Vagina (tissue), 2 donors: ENCODE measurements around the gene PCAT7. TPM values are rescaled to one million over a fixed set of nuclear protein-coding genes. Genes with fewer than 3 reads are reported as not detected.

Experiments used
- DNase-seq, 2 donors: peaks; one replicate each; pipeline ENCODE4 v3.0.0-alpha.2; 2017; ENCODE audit errors: extremely low spot score in 2 of 2
- H3K27ac ChIP-seq: fragments of 200-600 bp; sonication (generic); one replicate; pipeline ENCODE4 v1.5.1; 2019
- H3K27me3 ChIP-seq: fragments of 200-600 bp; sonication (generic); one replicate; pipeline ENCODE4 v1.5.1; 2019
- H3K36me3 ChIP-seq, 2 donors: fragments of 200-600 bp; sonication (generic); one replicate each; pipeline ENCODE4 v1.5.1; 2017 to 2019
- H3K4me1 ChIP-seq: fragments of 200-600 bp; sonication (generic); one replicate; pipeline ENCODE4 v1.5.1; 2019
- H3K4me3 ChIP-seq, 2 donors: fragments of 200-600 bp; sonication (generic); 1 replicate in 1 of 2; 2 replicates in 1 of 2; pipeline ENCODE4 v1.5.1; 2016 to 2019
- H3K9me3 ChIP-seq: fragments of 200-600 bp; sonication (generic); one replicate; pipeline ENCODE4 v1.5.1; 2019
- POLR2A ChIP-seq, 2 donors: fragments of 450-650 bp; IDR thresholded peaks; one replicate each; pipeline ENCODE4 v1.6.1; 2017; ENCODE audit warnings: antibody characterized with exemption in 2 of 2, mild to moderate bottlenecking in 2 of 2, moderate library complexity in 2 of 2
- POLR2AphosphoS5 ChIP-seq, 2 donors: sonication (generic); formaldehyde crosslinking; IDR thresholded peaks; one replicate each; pipeline ENCODE4 v1.9.0; 2017; ENCODE audit warnings: antibody characterized with exemption in 2 of 2, mild to moderate bottlenecking in 2 of 2, low read depth in 1 of 2; ENCODE audit not compliant: insufficient read depth in 1 of 2
- intact Hi-C: fragments of 100-400 bp; cut with DNase I; formaldehyde crosslinking; loops from one replicate; pipeline ENCODE4 v1.15.1; 2023
- total RNA-seq: library from RNA; depleted of rRNA; stranded (reverse); fragments of >200 nt; gene quantifications from one replicate; pipeline ENCODE4 v1.2.3, GENCODE V29; 2016
- TF ChIP-seq, protein P1 (sequence below), 3 experiments: fragments of 450-650 bp in 2 of 3; fragments of 200-600 bp in 1 of 3; sonication (generic) in 1 of 3; IDR thresholded peaks; one replicate each; pipeline ENCODE4 v1.5.1; 2017 to 2019; ENCODE audit warnings: antibody characterized with exemption in 3 of 3, mild to moderate bottlenecking in 2 of 3, moderate library complexity in 2 of 3

The PCAT7 gene
- total RNA-seq, 1 donor from 2014 or later = not detected

DNA sequence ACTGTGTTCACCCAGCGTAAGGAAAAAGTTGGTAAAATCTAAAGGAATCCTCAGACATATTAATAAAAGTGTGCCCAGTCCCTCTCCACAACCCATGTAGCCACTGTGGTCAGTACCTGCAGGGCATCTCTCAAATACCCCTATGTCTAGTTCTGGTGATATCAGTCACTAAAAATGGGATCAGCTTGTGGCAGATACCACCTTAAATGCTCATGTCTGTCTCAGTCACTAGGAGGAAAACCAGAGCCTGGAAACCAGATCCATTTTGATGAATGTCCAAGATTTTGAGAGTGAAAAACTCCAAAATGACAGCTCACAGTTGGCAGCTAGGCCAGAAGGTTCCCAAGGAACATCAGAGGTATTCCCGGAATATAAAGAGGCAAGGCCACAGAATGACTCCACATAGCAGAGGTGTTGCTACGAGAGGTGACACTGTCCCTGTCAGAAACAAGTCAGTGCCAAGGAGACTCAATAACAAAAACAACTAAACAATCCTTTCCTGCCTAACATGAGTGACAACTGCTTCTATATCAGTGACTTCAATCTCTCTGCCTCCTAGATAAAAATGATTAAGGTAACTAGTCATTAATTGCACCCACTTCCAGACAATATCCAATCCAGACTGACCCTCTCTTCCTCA lies 13.5 kb downstream of the PCAT7 start:
- H3K36me3 ChIP-seq = no peaks in the 10 kb centered on the region
- H3K4me3 ChIP-seq = no peak overlapping the region
- H3K9me3 ChIP-seq = no peaks in the 10 kb centered on the region
- intact Hi-C loops = no loop called here
- no peak overlapping the region for H3K27ac ChIP-seq
- H3K4me1 ChIP-seq = no peaks in the 10 kb centered on the region
- no peak for TF ChIP-seq POLR2AphosphoS5 (IDR thresholded peaks at IDR 0.05; ENCODE audit: insufficient read depth in 1 of 2, low read depth in 1 of 2)
- TF ChIP-seq POLR2A (IDR thresholded peaks at IDR 0.05) = no peak
- TF ChIP-seq, protein P1, sequence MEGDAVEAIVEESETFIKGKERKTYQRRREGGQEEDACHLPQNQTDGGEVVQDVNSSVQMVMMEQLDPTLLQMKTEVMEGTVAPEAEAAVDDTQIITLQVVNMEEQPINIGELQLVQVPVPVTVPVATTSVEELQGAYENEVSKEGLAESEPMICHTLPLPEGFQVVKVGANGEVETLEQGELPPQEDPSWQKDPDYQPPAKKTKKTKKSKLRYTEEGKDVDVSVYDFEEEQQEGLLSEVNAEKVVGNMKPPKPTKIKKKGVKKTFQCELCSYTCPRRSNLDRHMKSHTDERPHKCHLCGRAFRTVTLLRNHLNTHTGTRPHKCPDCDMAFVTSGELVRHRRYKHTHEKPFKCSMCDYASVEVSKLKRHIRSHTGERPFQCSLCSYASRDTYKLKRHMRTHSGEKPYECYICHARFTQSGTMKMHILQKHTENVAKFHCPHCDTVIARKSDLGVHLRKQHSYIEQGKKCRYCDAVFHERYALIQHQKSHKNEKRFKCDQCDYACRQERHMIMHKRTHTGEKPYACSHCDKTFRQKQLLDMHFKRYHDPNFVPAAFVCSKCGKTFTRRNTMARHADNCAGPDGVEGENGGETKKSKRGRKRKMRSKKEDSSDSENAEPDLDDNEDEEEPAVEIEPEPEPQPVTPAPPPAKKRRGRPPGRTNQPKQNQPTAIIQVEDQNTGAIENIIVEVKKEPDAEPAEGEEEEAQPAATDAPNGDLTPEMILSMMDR (IDR thresholded peaks at IDR 0.05) = no peak
- no peaks in the 10 kb centered on the region for H3K27me3 ChIP-seq
- DNase-seq = no peak

- Histone ChIP-seq H3K4me1 (no peaks in the 10 kb centered on the region), H3K27me3 (no peaks in the 10 kb centered on the region), H3K9me3 (no peaks in the 10 kb centered on the region), H3K27ac (no peak overlapping the region), H3K36me3 (no peaks in the 10 kb centered on the region), H3K4me3 (no peak overlapping the region)
- no peak for DNase-seq
- TF ChIP-seq POLR2A (IDR thresholded peaks at IDR 0.05) (no peak), POLR2AphosphoS5 (IDR thresholded peaks at IDR 0.05; ENCODE audit: insufficient read depth in 1 of 2, low read depth in 1 of 2) (no peak)
- TF ChIP-seq, protein P1 (IDR thresholded peaks at IDR 0.05) = no peak
- intact Hi-C loops = no loop called here
Measured at GRCh38 chr9:94568972-94569712, 14.3 kb downstream of the PCAT7 start.

GRCh38 chr9:94576131-94576530 lies 21.2 kb downstream of the PCAT7 start:
- Histone ChIP-seq H3K27ac (no peak overlapping the region), H3K27me3 (no peaks in the 10 kb centered on the region), H3K9me3 (no peaks in the 10 kb centered on the region), H3K4me1 (no peaks in the 10 kb centered on the region), H3K36me3 (no peaks in the 10 kb centered on the region), H3K4me3 (no peak overlapping the region)
- intact Hi-C loops = no loop called here
- TF ChIP-seq POLR2A (IDR thresholded peaks at IDR 0.05) (no peak), POLR2AphosphoS5 (IDR thresholded peaks at IDR 0.05; ENCODE audit: insufficient read depth in 1 of 2, low read depth in 1 of 2) (no peak)
- TF ChIP-seq, protein P1 (IDR thresholded peaks at IDR 0.05) = no peak
- no peak for DNase-seq

DNA sequence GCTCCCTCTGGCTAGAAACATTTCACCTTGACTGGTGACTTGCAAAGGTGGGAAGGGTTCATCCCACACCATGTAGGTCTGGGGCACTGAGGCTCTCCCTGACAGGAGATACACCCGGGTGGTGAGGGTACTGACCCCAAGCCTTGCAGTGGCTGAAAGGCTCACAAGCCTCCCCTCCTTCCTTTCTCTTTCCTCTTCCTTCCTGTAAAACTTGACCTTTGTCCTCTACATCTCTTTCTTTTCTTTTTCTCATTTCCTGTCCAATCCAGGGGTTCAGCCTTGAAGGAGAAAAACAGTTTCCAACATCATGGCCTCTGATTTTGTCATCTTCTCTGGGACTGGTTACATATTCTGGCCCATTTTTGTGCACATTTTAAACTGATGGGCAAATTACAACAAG lies 22.2 kb downstream of the PCAT7 start:
- H3K36me3 ChIP-seq = no peaks in the 10 kb centered on the region
- H3K27ac ChIP-seq = no peak overlapping the region
- intact Hi-C loops = no loop called here
- TF ChIP-seq, protein P1 (IDR thresholded peaks at IDR 0.05) = no peak
- TF ChIP-seq POLR2AphosphoS5 (IDR thresholded peaks at IDR 0.05; ENCODE audit: insufficient read depth in 1 of 2, low read depth in 1 of 2) (no peak), POLR2A (IDR thresholded peaks at IDR 0.05) (no peak)
- no peaks in the 10 kb centered on the region for H3K27me3 ChIP-seq
- no peak overlapping the region for H3K4me3 ChIP-seq
- no peak for DNase-seq
- no peaks in the 10 kb centered on the region for H3K4me1 ChIP-seq
- no peaks in the 10 kb centered on the region for H3K9me3 ChIP-seq

GRCh38 chr9:94577571-94577970 lies 22.7 kb downstream of the PCAT7 start:
- no peaks in the 10 kb centered on the region for H3K4me1 ChIP-seq
- no peak overlapping the region for H3K27ac ChIP-seq
- no peaks in the 10 kb centered on the region for H3K36me3 ChIP-seq
- no peaks in the 10 kb centered on the region for H3K27me3 ChIP-seq
- TF ChIP-seq POLR2AphosphoS5 (IDR thresholded peaks at IDR 0.05; ENCODE audit: insufficient read depth in 1 of 2, low read depth in 1 of 2) = no peak
- TF ChIP-seq POLR2A (IDR thresholded peaks at IDR 0.05) = no peak
- TF ChIP-seq, protein P1 (IDR thresholded peaks at IDR 0.05) = no peak
- intact Hi-C loops = no loop called here
- no peak overlapping the region for H3K4me3 ChIP-seq
- H3K9me3 ChIP-seq = no peaks in the 10 kb centered on the region
- no peak for DNase-seq
